Measurements from ENCODE around the gene ORC1.

Gene ORC1

GRCh38 chr1:52343979-52344378, 60.2 kb downstream of the ORC1 start:
- no peak for DNase-seq (ENCODE audit: low read depth)

- DNase-seq (ENCODE audit: low read depth) = no peak
These were observed 62.5 kb downstream of the ORC1 start for GRCh38 chr1:52341655-52342260.

GRCh38 chr1:52337439-52337838, 66.8 kb downstream of the ORC1 start:
- no peak for DNase-seq (ENCODE audit: low read depth)

GRCh38 chr1:52334906-52335528, 69.2 kb downstream of the ORC1 start:
- DNase-seq (ENCODE audit: low read depth) = no peak

GRCh38 chr1:52332411-52332810, 71.8 kb downstream of the ORC1 start:
- DNase-seq (ENCODE audit: low read depth) = no peak

GRCh38 chr1:52328615-52329014, 75.6 kb downstream of the ORC1 start:
- DNase-seq (ENCODE audit: low read depth) = no peak

GRCh38 chr1:52325786-52326185, 78.4 kb downstream of the ORC1 start:
- DNase-seq (ENCODE audit: low read depth) = no peak

GRCh38 chr1:52323731-52324130, 80.5 kb downstream of the ORC1 start:
- no peak for DNase-seq (ENCODE audit: low read depth)
